Calu3 (cell line): ENCODE data around the gene NARS2. TPM values are rescaled to one million over a fixed set of nuclear protein-coding genes. Genes with fewer than 3 reads are reported as not detected.

Experiments used
- BruUV-seq: library from RNA; stranded (reverse); fragments of 400-500 nt; replicated peaks from 2 replicates; lab custom pipeline; 2021; lab: Mats Ljungman, UMichigan
- CTCF ChIA-PET: fragments of 300-600 bp; sonication (Branson Sonifier 250); formaldehyde crosslinking; loops from one replicate; lab custom pipeline; 2022; ENCODE audit warnings: antibody characterized with exemption; lab: Charles Lee
- DNase-seq: peaks from one replicate; pipeline ENCODE4 v3.0.0; 2022
- H3K27ac Mint-ChIP-seq: one replicate; pipeline ENCODE4 v1.8.0; 2022; ENCODE audit warnings: mixed read lengths; ENCODE audit not compliant: unreplicated experiment
- H3K27me3 Mint-ChIP-seq: one replicate; pipeline ENCODE4 v1.8.0; 2022; ENCODE audit warnings: mixed read lengths; ENCODE audit not compliant: unreplicated experiment
- H3K36me3 Mint-ChIP-seq: one replicate; pipeline ENCODE4 v1.8.0; 2022; ENCODE audit warnings: mild to moderate bottlenecking, moderate library complexity, mixed read lengths; ENCODE audit not compliant: insufficient read depth, unreplicated experiment
- H3K4me1 Mint-ChIP-seq: one replicate; pipeline ENCODE4 v1.8.0; 2022; ENCODE audit warnings: mild to moderate bottlenecking, low read depth, mixed read lengths; ENCODE audit not compliant: unreplicated experiment
- H3K4me3 Mint-ChIP-seq: one replicate; pipeline ENCODE4 v1.8.0; 2022; ENCODE audit warnings: mild to moderate bottlenecking, low read depth, moderate library complexity, mixed read lengths; ENCODE audit not compliant: unreplicated experiment
- H3K9me3 Mint-ChIP-seq: one replicate; pipeline ENCODE4 v1.8.0; 2022; ENCODE audit warnings: low read depth, mixed read lengths; ENCODE audit not compliant: unreplicated experiment
- CTCF ChIP-seq: fragments of 200-600 bp; IDR thresholded peaks from one replicate; pipeline ENCODE4 v1.8.0; 2022; ENCODE audit warnings: antibody characterized with exemption; ENCODE audit not compliant: unreplicated experiment
- intact Hi-C: fragments of 100-400 bp; cut with micrococcal nuclease; formaldehyde crosslinking; loops from one replicate; pipeline ENCODE4 v1.10.0; 2022; ENCODE audit not compliant: unreplicated experiment
- total RNA-seq: library from RNA; stranded (reverse); gene quantifications from 2 replicates; pipeline ENCODE4 v1.2.3, GENCODE V29; 2022

NARS2 gene
- total RNA-seq, 1 experiment from 2014 or later: 17.8 TPM

DNA sequence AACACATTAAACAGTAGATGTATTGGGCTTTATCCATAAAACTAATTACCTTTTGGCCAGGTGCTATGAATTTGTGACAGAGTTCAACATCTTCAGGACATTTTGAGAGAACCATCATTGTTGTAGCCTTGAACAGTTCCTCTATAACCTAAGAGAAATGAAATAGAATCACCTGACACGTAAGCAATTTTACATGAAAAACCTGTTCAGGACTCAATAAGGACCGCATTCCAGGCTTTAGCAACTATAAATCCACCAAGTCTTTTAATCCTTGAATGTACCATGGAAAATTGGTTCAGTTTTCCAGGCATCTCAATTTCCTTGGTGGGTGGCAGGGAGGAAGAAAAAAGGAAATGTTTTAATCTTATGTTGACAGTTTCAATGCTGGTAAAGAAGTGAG is 96.1 kb downstream of the NARS2 start:
- H3K4me3 Mint-ChIP-seq: no peak overlapping the region
- intact Hi-C loops: no loop called here

DNA sequence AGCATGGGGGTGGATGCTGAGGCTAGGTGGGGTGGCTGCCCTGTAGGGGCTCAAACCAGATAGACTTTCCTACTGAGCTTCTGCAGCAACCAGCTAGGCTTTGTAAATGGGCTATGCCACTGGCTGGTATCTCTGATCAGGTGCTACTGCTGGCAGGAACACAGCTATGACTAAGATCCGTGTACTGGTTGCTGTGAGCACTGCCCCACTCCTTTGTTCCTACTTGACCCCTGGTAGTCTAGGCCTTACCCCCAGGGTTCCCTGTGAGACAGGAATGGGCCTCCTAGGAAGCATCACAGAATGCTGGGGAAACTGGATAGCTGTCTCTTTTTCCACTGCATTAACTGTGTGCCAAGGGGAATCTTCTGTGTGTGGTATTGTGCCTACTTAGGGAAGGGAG is 98.6 kb downstream of the NARS2 start:
- intact Hi-C loops: no loop called here
- H3K4me3 Mint-ChIP-seq: no peak overlapping the region
- H3K27ac Mint-ChIP-seq: no peak overlapping the region
- H3K4me1 Mint-ChIP-seq: no peaks in the 10 kb centered on the region
- DNase-seq: no peak
- CTCF ChIA-PET: interaction anchor here (0.7 kb wide), 1 partner anchor 232 kb away, joined by 5 read pairs; no protein-coding TSS in a partner anchor
- no peaks in the 10 kb centered on the region for H3K36me3 Mint-ChIP-seq
- H3K9me3 Mint-ChIP-seq: no peaks in the 10 kb centered on the region
- no peak for TF ChIP-seq CTCF
- H3K27me3 Mint-ChIP-seq: no peaks in the 10 kb centered on the region
- BruUV-seq: no TSS peak

More for the DNA sequence above, 96.1 kb downstream of the NARS2 start:
- no peaks in the 10 kb centered on the region for H3K27me3 Mint-ChIP-seq
- DNase-seq: no peak
- CTCF ChIA-PET: no interaction called here
- H3K36me3 Mint-ChIP-seq: no peaks in the 10 kb centered on the region
- no peak overlapping the region for H3K27ac Mint-ChIP-seq
- BruUV-seq: no TSS peak
- H3K9me3 Mint-ChIP-seq: no peaks in the 10 kb centered on the region
- TF ChIP-seq CTCF: no peak
- peaks cover 9% of the 10 kb centered on the region for H3K4me1 Mint-ChIP-seq

DNA sequence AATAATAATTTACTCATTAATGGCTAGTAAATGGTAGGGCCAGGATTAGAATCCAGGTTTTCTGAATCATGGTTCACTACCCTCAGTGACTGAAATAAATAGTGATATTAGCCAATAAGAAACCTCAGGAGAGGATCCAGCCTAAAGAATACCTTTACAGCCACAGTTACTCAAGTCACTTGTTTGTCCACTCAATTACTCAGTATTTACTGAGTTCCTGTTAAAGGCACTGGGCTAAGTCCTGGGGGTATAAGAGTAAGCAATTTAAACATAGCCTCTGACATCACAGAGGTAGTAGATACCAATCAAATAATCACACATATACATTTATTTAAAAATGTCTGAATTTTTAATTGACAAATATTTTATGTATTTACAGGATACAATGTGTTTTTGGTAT is 100.2 kb downstream of the NARS2 start:
- TF ChIP-seq CTCF: no peak
- H3K27me3 Mint-ChIP-seq: no peaks in the 10 kb centered on the region
- no peak overlapping the region for H3K4me3 Mint-ChIP-seq
- no peaks in the 10 kb centered on the region for H3K4me1 Mint-ChIP-seq
- no peaks in the 10 kb centered on the region for H3K36me3 Mint-ChIP-seq
- intact Hi-C loops: no loop called here
- H3K27ac Mint-ChIP-seq: no peak overlapping the region
- BruUV-seq: no TSS peak
- no peak for DNase-seq
- CTCF ChIA-PET: no interaction called here
- H3K9me3 Mint-ChIP-seq: no peaks in the 10 kb centered on the region

GRCh38 chr11:78472905-78473304 is 101.8 kb downstream of the NARS2 start:
- H3K9me3 Mint-ChIP-seq: no peaks in the 10 kb centered on the region
- no peak for DNase-seq
- intact Hi-C loops: no loop called here
- H3K27me3 Mint-ChIP-seq: no peaks in the 10 kb centered on the region
- H3K4me1 Mint-ChIP-seq: no peaks in the 10 kb centered on the region
- no peak for TF ChIP-seq CTCF
- H3K27ac Mint-ChIP-seq: no peak overlapping the region
- H3K36me3 Mint-ChIP-seq: no peaks in the 10 kb centered on the region
- no TSS peak for BruUV-seq
- CTCF ChIA-PET: no interaction called here
- H3K4me3 Mint-ChIP-seq: no peak overlapping the region
